ENCODE results near the gene IL17REL.

The IL17REL gene

DNA sequence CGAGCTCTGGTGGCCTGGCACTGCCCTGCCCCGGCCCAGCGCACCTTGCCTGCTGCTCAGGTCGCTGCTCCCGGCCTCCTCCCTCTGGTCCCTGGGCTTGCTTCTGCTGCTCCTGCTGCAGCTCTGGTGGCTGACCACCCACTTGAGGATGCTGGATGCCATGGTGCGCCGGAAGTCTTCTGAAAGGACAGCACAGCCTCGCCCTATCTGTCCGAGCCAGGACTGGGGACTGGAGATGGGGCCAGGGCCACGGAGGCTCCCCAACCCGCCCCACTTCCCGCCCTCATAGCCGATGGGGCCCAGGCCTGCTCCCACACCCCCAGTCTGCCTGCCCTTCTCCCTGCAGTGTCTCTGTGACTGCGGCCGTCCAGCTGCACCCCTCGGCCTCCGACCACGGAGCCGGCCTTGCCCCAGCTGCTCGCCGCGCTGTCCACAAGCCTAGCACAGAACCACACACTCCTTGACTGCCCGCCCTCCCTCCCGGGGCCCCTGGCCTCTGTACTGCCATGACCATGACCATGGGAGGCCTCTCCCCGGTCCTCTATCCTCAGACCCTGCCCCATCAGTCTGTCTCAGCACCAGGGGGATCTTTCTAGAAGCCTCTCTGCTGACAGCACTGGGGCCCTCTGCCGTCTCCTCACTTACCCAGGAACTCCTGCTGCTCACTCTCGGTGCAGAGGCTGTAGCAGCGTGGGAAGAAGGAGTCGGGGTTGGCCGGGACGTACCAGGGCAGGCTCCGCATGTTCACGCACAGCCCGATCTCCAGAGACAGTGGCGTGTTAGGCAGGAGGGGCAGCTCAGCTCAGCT, 32.9 kb upstream of the IL17REL start:
- no peak for DNase-seq

- no peak for DNase-seq
These were observed 32.0 kb upstream of the IL17REL start for GRCh38 chr22:50044485-50045118.

DNA sequence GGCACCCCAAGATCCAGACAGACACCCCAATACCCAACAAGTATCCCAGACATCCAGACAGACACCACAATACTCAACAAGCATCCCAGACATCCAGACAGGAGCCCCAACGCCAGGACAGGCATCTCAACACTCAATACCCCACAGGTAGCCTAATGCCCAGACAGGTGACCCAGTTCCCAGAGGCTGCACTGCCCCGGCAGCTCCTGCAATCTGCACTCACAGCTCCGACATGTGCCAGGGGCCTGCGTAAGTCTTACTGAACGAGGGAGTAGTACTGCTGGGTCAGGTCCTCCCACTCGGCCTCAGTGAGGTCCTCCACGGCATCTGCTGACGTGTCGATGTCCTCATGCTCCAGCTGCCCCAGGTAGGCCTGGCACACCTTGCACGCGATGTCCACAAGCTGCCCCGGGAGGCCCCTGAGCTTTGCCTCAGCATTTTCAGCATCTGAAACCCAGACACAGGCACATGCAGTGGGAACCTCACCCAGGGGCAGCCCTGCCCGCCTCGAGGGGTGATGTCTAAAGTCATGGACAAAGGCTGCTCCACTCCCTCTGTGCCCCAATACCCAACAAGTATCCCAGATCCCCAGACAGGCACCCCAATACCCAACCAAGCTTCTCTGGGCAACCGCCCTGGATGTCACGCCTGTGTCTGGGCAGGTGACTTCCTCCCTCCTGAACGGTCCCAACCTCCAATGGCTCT, 28.9 kb upstream of the IL17REL start:
- DNase-seq: no peak

GRCh38 chr22:50040717-50041116, 28.2 kb upstream of the IL17REL start:
- DNase-seq: no peak

DNA sequence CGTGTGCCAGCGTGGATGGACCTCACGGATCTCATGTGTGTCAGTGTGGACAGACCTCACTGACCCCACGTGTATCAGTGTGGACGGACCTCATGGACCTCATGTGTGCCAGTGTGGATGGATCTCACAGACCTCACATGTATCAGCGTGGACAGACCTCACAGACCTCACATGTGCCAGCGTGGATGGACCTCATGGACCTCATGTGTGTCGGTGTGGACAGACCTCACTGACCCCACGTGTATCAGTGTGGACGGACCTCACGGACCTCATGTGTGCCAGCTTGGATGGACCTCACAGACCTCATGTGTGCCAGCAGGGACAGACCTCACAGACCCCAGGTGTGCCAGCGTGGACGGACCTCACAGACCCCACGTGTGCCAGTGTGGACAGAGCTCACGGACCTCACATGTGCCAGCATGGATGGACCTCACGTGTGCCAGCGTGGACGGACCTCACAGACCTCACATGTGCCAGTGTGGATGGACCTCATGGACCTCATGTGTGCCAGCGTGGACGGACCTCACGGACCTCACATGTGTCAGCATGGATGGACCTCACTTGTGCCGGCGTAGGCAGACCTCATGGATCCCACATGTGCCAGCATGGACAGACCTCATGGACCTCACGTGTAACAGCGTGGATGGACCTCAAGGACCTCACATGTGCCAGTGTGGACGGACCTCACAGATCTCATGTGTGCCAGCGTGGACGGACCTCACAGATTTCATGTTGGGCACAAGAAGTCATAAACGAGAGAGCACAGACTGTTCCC, 27.3 kb upstream of the IL17REL start:
- no peak for DNase-seq

DNA sequence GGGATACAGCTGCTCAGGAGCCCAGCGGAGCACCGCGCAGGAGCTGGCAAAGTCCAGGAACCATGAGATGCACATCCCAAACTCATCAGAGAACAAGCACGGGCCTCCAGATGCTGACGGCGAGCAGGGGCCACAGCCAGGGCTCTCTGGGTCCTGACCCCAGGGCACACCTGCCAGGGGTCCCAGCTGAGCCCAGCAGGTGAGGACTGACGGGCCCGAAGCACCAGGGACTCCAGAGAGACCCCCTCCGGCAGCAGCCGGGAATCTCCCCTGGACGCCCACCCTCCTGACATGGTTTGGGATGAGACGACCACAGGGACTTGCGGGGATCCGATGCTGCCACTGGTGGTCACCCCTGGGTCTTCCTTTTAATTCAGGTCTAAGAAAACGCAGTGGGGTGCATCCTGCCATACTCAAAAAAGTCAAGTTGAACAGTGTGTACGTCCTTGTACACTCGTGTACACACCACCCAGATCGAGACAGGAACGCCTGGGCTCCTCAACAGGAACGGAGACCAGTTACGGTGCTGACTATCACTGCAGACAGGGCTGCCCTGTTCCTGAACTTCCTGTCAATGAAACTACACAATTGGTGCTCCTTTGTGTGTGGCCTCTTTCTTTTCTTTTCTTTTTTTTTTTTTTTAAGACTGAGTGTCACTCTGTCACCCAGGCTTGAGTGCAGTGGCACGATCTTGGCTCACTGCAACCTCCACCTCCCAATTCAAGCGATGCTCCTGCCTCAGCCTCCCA, 23.6 kb upstream of the IL17REL start:
- no peak for DNase-seq

GRCh38 chr22:50035131-50035881, 22.7 kb upstream of the IL17REL start:
- DNase-seq: no peak

DNA sequence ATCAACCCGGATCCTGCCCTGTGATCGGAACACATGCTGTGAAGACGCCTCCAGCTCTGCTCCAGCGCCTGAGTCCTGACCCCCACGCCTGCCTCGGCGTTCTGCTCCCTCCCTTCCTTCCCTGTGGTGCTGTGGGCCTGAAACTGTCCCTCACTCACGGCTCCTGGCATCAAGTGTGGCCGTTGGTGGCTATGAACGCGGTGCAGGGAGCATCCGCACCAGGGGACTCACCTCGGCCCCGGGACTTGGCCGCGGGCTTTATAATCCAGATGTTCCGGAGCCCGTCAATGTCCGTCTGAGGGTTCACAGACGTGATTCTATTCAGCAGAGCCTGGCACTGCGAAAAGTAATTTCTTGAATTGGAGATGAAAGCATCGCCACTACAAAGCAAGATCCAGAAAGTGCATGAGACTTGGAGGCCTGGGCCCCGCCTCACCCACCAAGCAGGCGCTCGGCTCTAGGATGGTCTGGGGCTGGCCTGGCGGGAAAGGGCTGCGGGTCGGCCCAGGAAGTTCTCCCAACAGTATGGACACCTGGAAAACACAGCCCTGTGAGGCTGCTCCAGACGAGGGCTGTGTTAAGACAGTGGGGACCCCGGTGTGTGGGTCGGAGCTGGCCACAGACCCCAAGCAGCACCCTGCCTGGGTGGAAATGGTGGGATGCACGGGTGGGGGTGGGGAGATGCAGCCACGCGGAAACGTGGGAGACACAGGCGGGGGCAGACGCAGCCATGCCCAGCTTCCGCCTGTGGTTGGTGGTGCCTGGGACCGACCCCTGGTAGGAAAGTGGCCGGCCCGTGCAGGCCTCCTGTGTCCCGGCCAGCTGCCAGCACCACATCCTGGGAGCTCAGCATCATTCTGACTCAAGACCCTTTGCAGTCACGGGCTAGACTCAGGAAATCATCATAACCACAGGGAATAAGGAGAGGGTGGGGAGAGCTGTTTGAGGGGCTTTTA, 21.8 kb upstream of the IL17REL start:
- no peak for DNase-seq

DNA sequence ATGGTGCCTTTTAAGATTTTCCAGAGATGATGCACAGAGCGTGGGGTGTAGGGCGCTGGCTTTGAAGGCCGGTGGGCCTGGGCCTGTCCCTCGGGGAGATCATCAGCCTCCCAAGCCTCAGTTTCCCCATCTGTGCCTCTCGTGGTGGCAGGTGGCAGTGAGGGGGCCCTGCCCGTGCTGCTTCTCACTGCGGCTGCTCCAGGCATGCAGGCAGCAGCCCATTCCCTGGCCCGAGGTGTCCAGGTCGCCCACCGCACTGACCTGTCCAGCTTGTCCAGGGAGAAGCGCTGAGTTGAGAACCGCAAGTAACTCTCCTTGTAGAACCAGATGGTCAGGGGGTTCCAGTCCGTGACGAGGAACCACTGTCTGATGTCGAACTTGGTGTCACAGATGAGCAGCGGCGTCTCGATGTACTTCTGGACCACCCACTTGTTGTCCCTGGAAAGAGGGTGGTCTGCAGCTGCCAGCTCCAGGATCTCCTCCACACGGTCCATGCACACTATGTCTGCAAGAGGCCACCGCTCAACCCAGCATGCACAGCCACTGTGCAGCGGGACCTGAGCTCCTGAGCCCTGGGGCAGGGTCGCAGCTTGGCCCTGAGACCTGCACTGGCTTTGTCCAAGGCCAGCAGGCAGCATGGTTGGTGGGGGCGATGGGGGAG, 20.5 kb upstream of the IL17REL start:
- DNase-seq: no peak

DNA sequence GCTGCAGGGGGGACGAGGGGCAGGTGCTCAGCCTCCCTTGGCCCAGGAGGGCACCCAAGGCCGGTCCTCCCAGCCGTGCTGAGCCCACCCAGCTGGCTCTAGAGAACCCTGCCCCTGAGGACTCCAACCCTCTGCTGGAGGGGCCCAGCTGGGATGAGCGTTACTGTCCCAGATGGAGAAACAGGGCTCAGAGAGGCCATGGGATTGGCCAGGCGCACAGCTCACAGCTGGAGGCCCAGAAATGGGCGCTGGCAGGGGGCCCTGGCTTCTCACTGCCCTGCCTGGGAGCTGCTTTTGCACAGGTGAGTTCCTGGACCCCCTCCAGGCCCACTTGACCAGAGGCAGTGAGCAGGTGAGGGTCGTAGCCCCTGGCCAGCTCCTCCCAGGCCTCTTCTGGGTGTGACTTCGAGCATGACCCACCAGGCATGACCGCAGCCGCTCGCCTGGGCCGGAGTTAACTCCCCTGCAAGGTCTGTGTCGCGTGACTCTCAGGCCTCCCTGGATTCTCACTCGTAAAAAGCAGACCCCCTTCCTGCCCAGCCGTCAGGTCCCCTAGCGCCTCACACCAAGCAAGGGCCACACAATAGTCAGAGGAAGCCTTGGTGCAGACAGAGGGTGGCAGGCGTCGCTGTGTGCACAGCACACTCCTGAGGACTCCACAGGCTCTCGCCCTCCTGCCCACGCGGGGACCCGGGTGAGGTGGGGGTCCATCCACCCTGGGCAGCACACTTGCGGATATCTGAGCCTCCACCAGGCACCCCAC, 19.7 kb upstream of the IL17REL start:
- DNase-seq: no peak

GRCh38 chr22:50031189-50032091, 18.9 kb upstream of the IL17REL start:
- DNase-seq: no peak

- DNase-seq: peak; percentile 83
These were observed 18.0 kb upstream of the IL17REL start for GRCh38 chr22:50030297-50031188.

DNA sequence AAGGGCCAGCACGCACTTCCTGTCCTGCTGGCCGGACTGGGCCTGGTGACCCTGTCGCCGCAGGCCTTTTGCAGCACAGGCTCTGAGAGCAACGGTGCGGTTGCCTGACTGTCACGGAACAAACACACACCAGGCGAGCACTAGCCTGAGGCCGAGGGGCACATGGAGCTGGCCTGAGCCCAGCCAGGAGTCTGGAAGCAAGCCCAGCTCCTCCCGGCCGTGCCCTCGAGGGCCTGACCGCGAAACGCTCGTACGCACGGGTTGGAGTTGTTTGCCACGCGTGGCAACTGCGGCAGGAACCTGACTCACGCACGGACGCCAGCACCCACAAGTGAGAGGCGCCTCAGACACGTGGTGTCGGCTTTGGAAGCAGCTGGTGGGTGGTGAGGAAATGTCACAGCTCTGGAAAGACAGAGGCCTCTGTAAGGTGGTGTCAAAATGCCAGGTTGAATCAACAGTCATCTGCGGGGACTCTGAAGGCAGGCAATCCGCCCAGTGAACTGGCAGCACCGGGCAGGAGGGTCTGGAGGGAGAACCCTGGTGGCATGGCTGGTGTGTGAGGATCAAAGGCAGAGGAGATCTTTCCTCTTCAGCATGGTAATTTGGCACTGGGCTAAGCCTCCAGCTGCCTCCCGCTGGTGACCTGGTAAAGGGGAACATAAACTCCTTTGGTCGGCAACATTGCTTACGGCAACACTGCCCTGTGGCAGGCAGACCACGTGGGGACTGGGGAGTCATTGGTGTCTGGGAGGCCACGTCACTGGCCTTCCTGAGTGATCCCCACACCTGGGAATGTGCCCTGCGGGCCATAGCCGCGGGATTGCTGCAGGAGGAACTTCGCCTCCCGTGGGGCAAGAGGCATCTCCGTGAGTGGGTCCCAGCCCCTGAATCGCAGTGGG, 15.3 kb upstream of the IL17REL start:
- peak; percentile 22 to 37 for DNase-seq

- DNase-seq: no peak
These were observed 13.4 kb upstream of the IL17REL start for GRCh38 chr22:50025993-50026392.

DNA sequence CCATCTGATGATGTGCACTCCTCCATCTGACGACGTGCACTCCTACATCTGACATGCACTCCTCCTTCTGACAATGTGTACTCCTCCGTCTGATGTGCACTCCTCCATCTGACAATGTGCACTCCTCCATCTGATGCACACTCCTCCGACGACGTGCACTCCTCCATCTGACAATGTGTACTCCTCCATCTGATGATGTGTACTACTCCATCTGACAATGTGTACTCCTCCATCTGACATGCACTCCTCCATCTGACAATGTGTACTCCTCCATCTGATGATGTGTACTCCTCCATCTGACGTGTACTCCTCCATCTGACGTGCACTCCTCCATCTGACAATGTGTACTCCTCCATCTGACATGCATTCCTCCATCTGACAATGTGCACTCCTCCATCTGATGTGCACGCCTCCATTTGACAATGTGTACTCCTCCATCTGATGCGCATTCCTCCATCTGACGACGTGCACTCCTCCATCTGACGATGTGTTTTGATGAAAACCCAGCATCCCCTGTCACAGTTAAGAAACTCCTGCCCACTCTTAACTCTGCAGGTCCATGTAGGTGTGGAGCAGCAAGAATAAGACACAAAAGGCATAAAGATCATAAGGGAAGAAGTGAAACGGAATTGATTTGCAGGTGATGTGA, 9.7 kb upstream of the IL17REL start:
- no peak for DNase-seq
